Brain microvascular endothelial cell (primary cell): ENCODE data around the gene SCRN1.

ENCODE experiments used
- DNase-seq: peaks from one replicate; pipeline ENCODE4 v3.0.0-alpha.2; 2020
- H3K27ac ChIP-seq: fragments of 250-450 bp; sonication (Bioruptor Pico); 2 replicates; pipeline ENCODE4 v1.5.1; 2020; ENCODE audit warnings: mild to moderate bottlenecking, moderate library complexity
- H3K27me3 ChIP-seq: fragments of 250-450 bp; sonication (Bioruptor Pico); replicated peaks from 2 replicates; pipeline ENCODE4 v1.5.1; 2020; ENCODE audit warnings: mild to moderate bottlenecking
- H3K36me3 ChIP-seq: fragments of 250-450 bp; sonication (Bioruptor Pico); replicated peaks from 2 replicates; pipeline ENCODE4 v1.5.1; 2020; ENCODE audit warnings: mild to moderate bottlenecking
- H3K4me3 ChIP-seq: 2 replicates; pipeline ENCODE4 v1.5.1; 2011; ENCODE audit warnings: low read depth, mild to moderate bottlenecking, control low read depth, low read length, moderate library complexity
- CTCF ChIP-seq: IDR thresholded peaks from 2 replicates; pipeline ENCODE4 v1.5.1; 2011; ENCODE audit warnings: low read depth, mild to moderate bottlenecking, moderate library complexity, low read length, control low read depth, inconsistent platforms; ENCODE audit errors: missing control alignments
- in situ Hi-C: cut with HindIII; loops from 2 replicates; pipeline ENCODE4 v1.10.0; 2017; ENCODE audit warnings: low sequenced_read_pairs, low pct_ligation_motif_present

The SCRN1 gene

GRCh38 chr7:29955799-29956486, 33.7 kb downstream of the SCRN1 start:
- Histone ChIP-seq H3K36me3 (peaks cover 30% of the 10 kb centered on the region), H3K27ac (no peak overlapping the region), H3K27me3 (no peaks in the 10 kb centered on the region), H3K4me3 (no peak overlapping the region)
- DNase-seq, result no peak
- in situ Hi-C loops, result no loop called here
- no peak for TF ChIP-seq CTCF

GRCh38 chr7:29955075-29955792, 34.4 kb downstream of the SCRN1 start:
- no peak for TF ChIP-seq CTCF
- Histone ChIP-seq H3K4me3 (no peak overlapping the region), H3K27me3 (no peaks in the 10 kb centered on the region), H3K27ac (no peak overlapping the region), H3K36me3 (peaks cover 37% of the 10 kb centered on the region)
- in situ Hi-C loops, result no loop called here
- DNase-seq, result no peak

- in situ Hi-C loops, result no loop called here
- no peak for DNase-seq
- peaks cover 46% of the 10 kb centered on the region for H3K36me3 ChIP-seq
- H3K27ac ChIP-seq, result no peak overlapping the region
- TF ChIP-seq CTCF, result no peak
- no peak overlapping the region for H3K4me3 ChIP-seq
- no peaks in the 10 kb centered on the region for H3K27me3 ChIP-seq
Measured at GRCh38 chr7:29953726-29954347, 35.8 kb downstream of the SCRN1 start.

- no peak for TF ChIP-seq CTCF
- DNase-seq, result no peak
- H3K4me3 ChIP-seq, result no peak overlapping the region
- H3K27ac ChIP-seq, result no peak overlapping the region
- in situ Hi-C loops, result no loop called here
- peaks cover 56% of the 10 kb centered on the region for H3K36me3 ChIP-seq
- no peaks in the 10 kb centered on the region for H3K27me3 ChIP-seq
Measured at GRCh38 chr7:29951206-29951605, 38.4 kb downstream of the SCRN1 start.

GRCh38 chr7:29950480-29950879, 39.1 kb downstream of the SCRN1 start:
- no peak overlapping the region for H3K27ac ChIP-seq
- TF ChIP-seq CTCF, result no peak
- no peak overlapping the region for H3K4me3 ChIP-seq
- H3K36me3 ChIP-seq, result peaks cover 58% of the 10 kb centered on the region
- H3K27me3 ChIP-seq, result no peaks in the 10 kb centered on the region
- DNase-seq, result no peak
- in situ Hi-C loops, result no loop called here
